ENCODE data around the gene ACAN.

ACAN gene

GRCh38 chr15:88878720-88879184 is 75.5 kb downstream of the ACAN start:
- DNase-seq (ENCODE audit: low read depth) = peak; percentile 7

GRCh38 chr15:88880944-88881740 is 77.9 kb downstream of the ACAN start:
- DNase-seq (ENCODE audit: low read depth) = no peak

- no peak for DNase-seq (ENCODE audit: low read depth)
These were observed 78.5 kb downstream of the ACAN start for GRCh38 chr15:88881775-88882174.

GRCh38 chr15:88882785-88883184 is 79.5 kb downstream of the ACAN start:
- DNase-seq (ENCODE audit: low read depth) = no peak

- DNase-seq (ENCODE audit: low read depth) = no peak
These were observed 83.9 kb downstream of the ACAN start for GRCh38 chr15:88887068-88887580.

- DNase-seq (ENCODE audit: low read depth) = no peak
These were observed 85.5 kb downstream of the ACAN start for GRCh38 chr15:88888719-88889118.

GRCh38 chr15:88890495-88890894 is 87.3 kb downstream of the ACAN start:
- DNase-seq (ENCODE audit: low read depth) = no peak

GRCh38 chr15:88891540-88892254 is 88.5 kb downstream of the ACAN start:
- DNase-seq (ENCODE audit: low read depth) = no peak

GRCh38 chr15:88894348-88894818 is 91.1 kb downstream of the ACAN start:
- DNase-seq (ENCODE audit: low read depth) = peak; percentile 83

- DNase-seq (ENCODE audit: low read depth) = peak; percentile 32
These were observed 91.9 kb downstream of the ACAN start, which contains the start of gene HAPLN3 for GRCh38 chr15:88894819-88895767. Gene HAPLN3 (minus strand): TSS chr15:88895544. CDS start chr15:88887298, 8,246 bp downstream.

- no peak for DNase-seq (ENCODE audit: low read depth)
These were observed 93.2 kb downstream of the ACAN start for GRCh38 chr15:88896333-88897033.

- no peak for DNase-seq (ENCODE audit: low read depth)
These were observed 93.9 kb downstream of the ACAN start for GRCh38 chr15:88897142-88897455.

GRCh38 chr15:88897456-88898194 is 94.4 kb downstream of the ACAN start:
- DNase-seq (ENCODE audit: low read depth) = peak; percentile 70

GRCh38 chr15:88898736-88899135 is 95.5 kb downstream of the ACAN start:
- DNase-seq (ENCODE audit: low read depth) = no peak

GRCh38 chr15:88899251-88899650 is 96.0 kb downstream of the ACAN start:
- DNase-seq (ENCODE audit: low read depth) = no peak

GRCh38 chr15:88900309-88900981 is 97.2 kb downstream of the ACAN start:
- DNase-seq (ENCODE audit: low read depth) = no peak

GRCh38 chr15:88900982-88901418 is 97.8 kb downstream of the ACAN start:
- no peak for DNase-seq (ENCODE audit: low read depth)

GRCh38 chr15:88901508-88902220 is 98.4 kb downstream of the ACAN start:
- DNase-seq (ENCODE audit: low read depth) = no peak

- DNase-seq (ENCODE audit: low read depth) = no peak
These were observed 99.1 kb downstream of the ACAN start for GRCh38 chr15:88902221-88902835.

Data from T follicular helper cell (primary cell).